Esophagus (tissue), 2 donors: ENCODE results near the gene MYOM1. TPM values are rescaled to one million over a fixed set of nuclear protein-coding genes. Genes with fewer than 3 reads are reported as not detected.

Experiments used
- H3K27ac ChIP-seq, 2 donors: one replicate each; pipeline ENCODE4 v1.5.1; 2013; ENCODE audit warnings: low read depth in 2 of 2, mild to moderate bottlenecking in 2 of 2, inconsistent platforms in 1 of 2, low read length in 1 of 2, moderate library complexity in 1 of 2
- H3K27me3 ChIP-seq, 2 donors: one replicate each; pipeline ENCODE4 v1.6.1; 2013; ENCODE audit warnings: low read length in 2 of 2, control low read depth in 1 of 2, mild to moderate bottlenecking in 1 of 2; ENCODE audit not compliant: insufficient read depth in 2 of 2, control insufficient read depth in 1 of 2
- H3K36me3 ChIP-seq, 2 donors: one replicate each; pipeline ENCODE4 v1.6.1; 2013; ENCODE audit warnings: low read length in 1 of 2; ENCODE audit not compliant: control insufficient read depth in 2 of 2, insufficient read depth in 2 of 2
- H3K4me1 ChIP-seq, 2 donors: one replicate each; pipeline ENCODE4 v1.6.1; 2013; ENCODE audit warnings: low read length in 1 of 2; ENCODE audit not compliant: control insufficient read depth in 2 of 2, insufficient read depth in 2 of 2
- H3K4me3 ChIP-seq, 2 donors: one replicate each; pipeline ENCODE4 v1.5.1; 2013; ENCODE audit warnings: low read length in 2 of 2, mild to moderate bottlenecking in 2 of 2, low read depth in 1 of 2, moderate library complexity in 1 of 2
- H3K9me3 ChIP-seq, 2 donors: one replicate each; pipeline ENCODE4 v1.6.1; 2013; ENCODE audit warnings: mild to moderate bottlenecking in 2 of 2, low read depth in 1 of 2, low read length in 1 of 2, moderate library complexity in 1 of 2; ENCODE audit not compliant: control insufficient read depth in 2 of 2, insufficient read depth in 1 of 2
- WGBS, 2 donors: extraction: QIAGEN DNeasy Blood & Tissue Kit; methylation state at CpG; one replicate each; pipeline ENCODE4 v1.1.7; 2013; 5-methylcytosine and 5-hydroxymethylcytosine counted together
- polyA plus RNA-seq, 2 donors: library from polyadenylated mRNA; stranded (reverse); fragments of 200-250 nt; gene quantifications; one replicate each; pipeline ENCODE4 v1.2.3, GENCODE V29; 2013
- donor health status: healthy with polysubstance abuse.
- donor health status: Bipolar disorder and iron deficiency.

The MYOM1 gene
- polyA plus RNA-seq, 2 donors: 1.6 to 1.7 TPM

DNA sequence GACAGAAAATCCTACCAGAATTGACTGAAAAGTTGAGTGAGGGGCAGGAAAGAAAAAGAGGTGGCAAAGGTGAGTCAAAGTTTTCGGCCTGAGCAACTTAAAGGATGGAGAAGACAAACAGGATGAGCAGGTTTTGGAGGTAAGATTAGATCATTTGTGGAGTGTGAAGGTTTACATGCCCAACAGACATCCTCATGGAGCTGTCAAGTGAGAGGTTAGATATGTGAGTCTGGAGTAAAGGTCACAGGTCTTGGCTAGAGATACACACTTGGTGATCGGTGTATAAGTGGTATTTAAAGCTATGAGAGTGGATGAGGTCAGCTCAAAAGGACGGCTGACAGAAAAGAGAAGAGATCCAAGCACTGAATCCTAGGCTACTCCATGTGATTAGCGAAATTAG, 16.7 kb upstream of the MYOM1 start:
- H3K27ac ChIP-seq: no peak overlapping the region
- no peaks in the 10 kb centered on the region for H3K36me3 ChIP-seq
- H3K4me3 ChIP-seq: no peak overlapping the region
- no peaks in the 10 kb centered on the region for H3K27me3 ChIP-seq
- WGBS, 2 donors: 70 to 71% methylated on average over 4 of the region's 4 CpGs
- no peaks in the 10 kb centered on the region for H3K9me3 ChIP-seq
- peaks cover 0 to 2% of the 10 kb centered on the region in 2 donors for H3K4me1 ChIP-seq

DNA sequence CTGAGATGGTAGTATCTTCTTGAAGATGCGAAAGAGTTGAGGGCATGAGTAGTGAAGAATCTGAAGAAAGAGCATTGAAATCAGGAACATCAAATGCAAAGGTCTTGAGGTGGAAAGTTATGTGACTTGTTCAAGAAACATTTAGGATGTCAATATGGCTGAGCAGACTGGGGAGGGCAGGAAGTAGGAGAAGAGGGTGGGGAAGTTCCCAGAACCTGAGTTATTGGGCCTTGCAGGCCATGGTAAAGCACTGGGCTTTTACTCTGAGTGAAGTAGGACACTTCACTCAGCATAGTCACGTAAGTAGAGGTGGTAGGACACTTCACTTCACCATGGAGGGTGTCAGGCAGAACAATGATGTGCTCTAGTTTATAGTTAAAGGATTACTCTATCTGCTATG, 16.1 kb upstream of the MYOM1 start:
- Histone ChIP-seq H3K4me1 (peaks cover 0 to 3% of the 10 kb centered on the region in 2 donors), H3K36me3 (no peaks in the 10 kb centered on the region), H3K4me3 (no peak overlapping the region), H3K9me3 (no peaks in the 10 kb centered on the region), H3K27ac (no peak overlapping the region), H3K27me3 (no peaks in the 10 kb centered on the region)
- WGBS, 2 donors: 93 to 96% methylated on average over 2 of the region's 2 CpGs

DNA sequence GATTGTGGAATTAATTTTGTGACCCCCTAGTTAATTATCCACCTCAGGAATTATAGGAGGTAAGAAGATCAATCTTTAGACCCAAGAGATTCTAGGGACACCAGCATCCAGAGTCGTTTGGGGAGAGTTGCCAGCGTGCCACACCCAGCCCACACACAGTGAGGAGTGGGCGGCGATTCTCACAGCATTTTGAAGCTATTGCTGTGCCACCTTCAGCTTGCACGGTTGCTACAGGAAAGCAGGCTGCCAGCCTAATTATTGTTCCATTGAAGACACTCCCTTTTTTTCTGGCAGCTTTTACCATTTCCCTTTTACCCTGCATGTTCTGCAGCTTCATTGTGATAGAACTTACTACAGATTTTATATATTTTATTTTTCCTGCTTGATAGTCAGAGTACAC, 14.7 kb upstream of the MYOM1 start:
- Histone ChIP-seq H3K36me3 (no peaks in the 10 kb centered on the region), H3K27ac (no peak overlapping the region), H3K4me1 (peaks cover 0 to 4% of the 10 kb centered on the region in 2 donors), H3K27me3 (no peaks in the 10 kb centered on the region), H3K9me3 (no peaks in the 10 kb centered on the region), H3K4me3 (no peak overlapping the region)
- WGBS, 2 donors: 32% methylated on average over 5 of the region's 5 CpGs

DNA sequence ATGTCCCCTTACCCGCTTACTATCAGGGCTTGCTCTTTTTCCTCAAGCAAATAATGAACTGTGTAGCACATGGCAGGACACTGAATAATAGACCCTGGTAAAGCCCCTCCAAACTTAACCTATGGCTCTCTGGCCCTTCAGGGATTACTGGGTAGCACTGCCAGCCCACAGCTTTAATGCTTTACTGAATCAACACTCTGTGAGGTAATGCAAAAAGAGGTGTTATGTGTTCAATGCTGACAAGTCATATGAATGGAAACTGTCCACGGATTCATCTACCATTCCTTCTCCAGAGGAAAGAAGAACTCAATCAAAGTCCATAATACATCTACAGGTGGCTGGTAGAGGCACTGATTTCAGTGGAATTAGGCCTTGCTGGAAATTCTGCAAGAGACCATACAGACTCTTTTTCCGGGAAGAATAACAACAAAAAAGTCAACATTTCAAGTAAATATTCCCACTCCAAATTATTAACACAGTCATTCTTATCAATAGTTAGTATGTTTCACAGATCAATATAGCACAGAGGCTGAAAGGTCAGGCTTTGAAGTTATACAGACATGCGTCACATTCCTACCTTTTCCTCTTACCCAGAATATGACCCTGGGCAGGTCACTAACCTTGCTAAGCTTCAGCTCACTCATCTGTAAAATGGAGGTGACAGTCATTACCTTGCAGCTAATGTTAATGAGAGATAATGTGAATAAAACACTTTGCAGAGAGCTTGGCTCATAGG, 13.8 kb upstream of the MYOM1 start:
- peaks cover 0 to 4% of the 10 kb centered on the region in 2 donors for H3K4me1 ChIP-seq
- no peak overlapping the region for H3K4me3 ChIP-seq
- no peaks in the 10 kb centered on the region for H3K9me3 ChIP-seq
- no peaks in the 10 kb centered on the region for H3K36me3 ChIP-seq
- WGBS, 2 donors: 73 to 90% methylated on average over 4 of the region's 4 CpGs
- no peak overlapping the region for H3K27ac ChIP-seq
- H3K27me3 ChIP-seq: no peaks in the 10 kb centered on the region

DNA sequence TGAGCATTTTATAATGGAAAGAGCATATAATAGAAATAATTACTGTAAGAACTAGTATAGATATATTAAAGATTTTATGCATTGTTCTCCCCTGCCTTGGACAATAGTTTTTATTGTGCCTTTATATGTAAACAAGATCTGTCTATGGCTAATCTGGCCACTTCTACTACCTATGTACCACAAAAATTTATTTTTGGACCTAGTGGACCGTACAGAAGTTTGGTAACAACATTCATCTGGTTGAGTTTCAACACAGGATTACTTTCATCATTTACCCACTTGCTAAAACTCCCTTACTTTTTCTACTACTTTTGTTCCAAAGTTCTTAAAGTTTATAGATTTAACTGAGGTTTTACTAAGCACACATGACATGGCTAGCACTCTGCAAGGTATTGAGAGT, 13.2 kb upstream of the MYOM1 start:
- Histone ChIP-seq H3K9me3 (no peaks in the 10 kb centered on the region), H3K27me3 (no peaks in the 10 kb centered on the region), H3K27ac (no peak overlapping the region), H3K4me1 (peaks cover 0 to 4% of the 10 kb centered on the region in 2 donors), H3K36me3 (no peaks in the 10 kb centered on the region), H3K4me3 (no peak overlapping the region)
- 90 to 91% methylated on average over 1 of the region's 1 CpG for WGBS, 2 donors

DNA sequence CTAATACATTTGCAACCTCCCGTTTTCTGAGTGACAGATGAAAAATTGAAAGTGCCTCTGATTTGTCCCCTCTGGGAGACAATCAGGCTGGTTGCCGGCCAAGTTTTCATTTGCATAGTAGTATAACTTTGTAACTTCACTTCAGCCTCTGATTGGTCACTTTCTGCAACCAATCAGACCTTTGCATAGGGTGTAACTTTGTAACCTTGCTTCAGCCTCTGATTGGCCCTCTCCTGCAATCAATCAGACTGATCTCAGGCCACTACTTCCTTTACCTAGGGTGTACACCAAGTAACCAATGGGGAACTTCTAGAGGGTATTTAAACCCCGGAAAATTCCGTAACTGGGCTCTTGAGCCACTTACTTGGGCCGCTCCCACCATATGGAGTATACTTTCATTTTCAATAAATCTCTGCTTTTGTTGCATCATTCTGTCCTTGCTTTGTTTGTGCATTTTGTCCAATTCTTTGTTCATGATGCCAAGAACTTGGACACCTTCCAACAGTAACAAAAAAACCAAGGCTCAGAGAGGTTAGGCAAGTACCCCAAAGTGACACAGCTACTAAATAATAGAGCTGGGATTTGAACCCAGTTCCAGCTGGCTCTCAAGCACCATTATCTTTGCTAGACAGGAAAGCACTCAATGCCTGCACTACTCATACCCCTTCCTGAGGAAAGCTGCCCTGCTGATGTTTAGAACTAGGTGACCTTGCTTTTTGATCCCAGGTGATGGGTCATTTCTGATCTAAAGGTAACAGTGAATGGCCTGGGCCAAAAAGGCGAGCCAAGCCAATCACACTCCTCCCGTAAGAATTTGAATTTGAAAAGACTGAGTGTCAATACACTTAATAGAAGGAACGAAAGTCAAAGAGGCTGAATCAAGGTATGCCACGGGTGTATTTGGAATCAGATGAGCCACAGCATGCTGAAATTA, 10.9 kb upstream of the MYOM1 start:
- Histone ChIP-seq H3K36me3 (no peaks in the 10 kb centered on the region), H3K9me3 (no peaks in the 10 kb centered on the region), H3K27ac (no peak overlapping the region), H3K27me3 (no peaks in the 10 kb centered on the region), H3K4me1 (peaks cover 0 to 4% of the 10 kb centered on the region in 2 donors), H3K4me3 (no peak overlapping the region)
- WGBS, 2 donors: 84 to 86% methylated on average over 9 of the region's 9 CpGs

DNA sequence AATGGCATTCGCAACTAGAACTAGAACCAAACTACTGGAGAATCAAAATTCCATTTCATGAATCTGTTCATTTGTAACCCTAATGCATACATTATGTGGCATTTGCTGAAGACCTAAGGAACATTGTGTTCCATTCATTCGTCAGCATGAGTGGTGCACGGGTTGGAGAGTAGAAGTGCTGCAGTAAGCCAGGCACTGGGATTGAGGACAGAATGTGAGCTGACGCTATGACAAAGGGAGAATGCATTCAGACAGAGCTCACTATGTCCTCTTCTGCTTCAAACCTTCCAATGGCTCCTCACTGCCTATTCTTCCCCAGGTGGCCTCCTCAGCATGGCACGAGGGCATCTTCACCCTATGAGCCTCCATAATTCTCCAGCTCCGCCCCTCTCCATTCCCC, 6.3 kb upstream of the MYOM1 start:
- H3K4me3 ChIP-seq: no peak overlapping the region
- WGBS, 2 donors: 95 to 96% methylated on average over 6 of the region's 6 CpGs

DNA sequence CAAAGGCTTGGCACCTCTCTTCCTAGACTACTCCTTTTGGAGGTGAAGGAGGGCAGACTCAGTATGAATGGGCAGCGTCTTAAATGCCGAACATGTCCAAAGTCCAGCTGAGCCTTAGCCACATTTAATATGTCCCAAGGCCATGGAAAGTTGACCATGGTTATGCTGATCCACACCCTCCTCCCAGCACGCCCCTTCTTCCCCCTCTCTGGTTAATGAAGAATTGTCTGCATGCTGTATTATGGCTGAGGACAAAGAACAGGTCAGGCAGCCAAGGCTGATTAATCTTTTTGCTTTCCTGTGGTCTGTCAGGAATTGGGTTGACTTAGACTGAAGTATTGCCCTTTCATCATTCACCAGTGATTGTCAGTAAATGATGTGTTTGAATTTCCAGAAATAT, 5.8 kb upstream of the MYOM1 start:
- WGBS, 2 donors: 71 to 88% methylated on average over 3 of the region's 3 CpGs
- H3K27ac ChIP-seq: no peak overlapping the region
- no peaks in the 10 kb centered on the region for H3K9me3 ChIP-seq
- no peaks in the 10 kb centered on the region for H3K4me1 ChIP-seq
- H3K36me3 ChIP-seq: no peaks in the 10 kb centered on the region
- H3K4me3 ChIP-seq: no peak overlapping the region
- no peaks in the 10 kb centered on the region for H3K27me3 ChIP-seq

More for the DNA sequence above, 6.3 kb upstream of the MYOM1 start:
- Histone ChIP-seq H3K27ac (no peak overlapping the region), H3K4me1 (peaks cover 0 to 2% of the 10 kb centered on the region in 2 donors), H3K9me3 (no peaks in the 10 kb centered on the region), H3K27me3 (no peaks in the 10 kb centered on the region), H3K36me3 (no peaks in the 10 kb centered on the region)

DNA sequence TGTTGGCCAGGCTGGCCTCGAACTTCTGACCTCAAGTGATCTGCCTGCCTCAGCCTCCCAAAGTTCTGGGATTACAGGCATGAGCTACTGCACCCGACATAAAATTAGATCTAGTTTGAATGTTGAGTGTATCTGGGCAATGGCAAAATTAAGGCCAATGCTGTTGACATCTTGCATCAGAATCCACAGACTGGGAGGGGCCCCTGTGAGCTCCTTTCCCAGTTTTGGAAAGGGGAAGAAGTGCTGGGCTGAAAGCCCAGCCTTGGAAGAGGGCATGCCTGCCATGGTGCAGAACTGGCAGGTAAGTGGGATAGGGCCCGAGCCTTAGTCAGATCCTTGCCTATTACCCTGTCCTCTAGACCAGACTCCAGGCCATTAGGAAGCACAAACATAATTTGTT, 4.5 kb upstream of the MYOM1 start:
- H3K4me1 ChIP-seq: no peaks in the 10 kb centered on the region
- no peaks in the 10 kb centered on the region for H3K27me3 ChIP-seq
- no peak overlapping the region for H3K27ac ChIP-seq
- H3K9me3 ChIP-seq: no peaks in the 10 kb centered on the region
- WGBS, 2 donors: 76 to 91% methylated on average over 3 of the region's 3 CpGs
- no peaks in the 10 kb centered on the region for H3K36me3 ChIP-seq
- H3K4me3 ChIP-seq: no peak overlapping the region
